ENCODE results near the gene HDDC2. TPM values are rescaled to one million over a fixed set of nuclear protein-coding genes. Genes with fewer than 3 reads are reported as not detected.

Gene HDDC2
- total RNA-seq, 2 donors from 2014 or later = 60.1 to 78.5 TPM

DNA sequence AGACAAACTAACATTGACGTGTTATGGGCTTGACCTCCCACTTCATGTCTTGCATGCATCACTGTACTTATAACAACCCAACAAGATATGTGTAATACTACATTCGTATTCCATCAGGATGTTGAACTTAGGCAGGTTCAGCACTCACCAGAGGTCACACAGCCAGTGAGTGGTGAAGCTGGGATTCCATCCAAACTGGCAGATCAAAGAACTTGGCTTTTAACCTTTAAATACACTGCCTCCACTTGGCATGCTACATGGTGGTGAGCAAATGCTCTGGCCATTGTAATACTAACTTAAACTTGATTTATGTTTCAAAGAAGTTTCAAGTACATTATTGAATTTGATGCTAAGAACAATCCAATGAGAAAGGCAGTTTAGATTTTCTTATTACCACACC, 10.7 kb upstream of the HDDC2 start:
- no peak for ATAC-seq
- H3K9me3 Mint-ChIP-seq = no peaks in the 10 kb centered on the region
- H3K36me3 Mint-ChIP-seq = no peaks in the 10 kb centered on the region
- no peak overlapping the region for H3K27ac Mint-ChIP-seq
- no peak for DNase-seq (ENCODE audit: low spot score in 2 of 2)

DNA sequence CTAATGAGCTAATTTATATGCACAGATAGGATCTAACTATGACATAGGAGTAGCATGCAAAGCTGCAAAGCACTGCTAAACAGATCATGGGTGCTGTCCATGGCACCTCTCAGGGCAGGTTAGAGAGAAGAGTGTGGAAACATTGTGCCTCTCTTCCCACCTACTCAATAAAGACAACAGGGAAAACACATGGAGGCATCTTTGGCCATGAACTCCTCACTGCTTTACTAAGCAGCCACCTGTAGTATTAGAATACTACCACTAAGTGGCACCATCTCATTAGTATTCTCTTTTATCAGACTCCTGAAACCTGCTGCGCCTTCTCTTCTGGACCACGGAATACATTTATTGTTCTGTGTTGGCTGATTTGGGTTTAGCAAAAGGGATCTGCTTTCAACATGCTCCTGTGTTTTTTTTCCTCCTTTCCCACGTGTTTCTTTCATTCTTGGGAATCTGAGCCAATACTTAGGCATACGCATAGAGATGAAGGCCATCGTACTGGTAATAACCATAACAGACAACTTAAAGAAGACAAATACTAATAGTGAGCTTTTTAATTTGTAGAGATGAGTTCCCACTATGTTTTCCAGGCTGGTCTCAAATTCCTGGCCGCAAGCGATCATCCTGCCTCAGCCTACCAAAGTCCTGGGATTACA, 9.4 kb upstream of the HDDC2 start:
- ATAC-seq (peak; percentile 69 to 78), DNase-seq (ENCODE audit: low spot score in 2 of 2) (no peak)
- Mint-ChIP-seq H3K9me3 (no peaks in the 10 kb centered on the region), H3K27ac (no peak overlapping the region), H3K36me3 (no peaks in the 10 kb centered on the region)

DNA sequence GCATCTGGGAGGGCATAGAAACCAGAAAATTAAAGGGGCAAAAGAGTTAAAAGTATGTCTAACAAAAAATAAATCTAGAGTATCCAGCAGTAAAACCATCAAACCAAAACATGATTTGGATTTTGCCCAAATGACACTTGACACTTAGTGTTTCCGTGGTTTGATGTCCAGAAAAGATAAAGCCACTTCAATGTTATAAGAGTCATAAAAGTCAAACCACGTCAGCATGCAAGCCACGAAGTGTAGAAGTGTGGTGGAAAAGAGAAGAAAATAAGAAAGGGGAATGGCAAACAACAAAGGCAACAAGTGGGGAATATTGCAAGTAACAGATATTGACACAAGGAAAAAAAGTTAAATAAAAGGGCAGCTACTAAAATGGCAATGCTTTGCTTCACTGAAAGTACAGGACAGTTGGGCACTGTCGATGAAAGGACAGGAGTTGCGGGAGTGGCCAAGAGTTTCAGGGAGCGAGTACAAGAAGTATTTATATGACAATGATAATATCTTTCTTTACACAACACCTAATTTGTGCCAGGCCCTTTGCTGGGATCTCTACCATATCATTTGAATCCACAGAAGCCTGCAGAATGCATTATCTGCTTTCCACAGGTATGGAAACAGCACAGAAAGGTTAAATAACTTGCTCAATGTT, 6.3 kb upstream of the HDDC2 start:
- H3K27ac Mint-ChIP-seq = no peak overlapping the region
- H3K9me3 Mint-ChIP-seq = peaks cover 0 to 5% of the 10 kb centered on the region in 2 donors
- H3K36me3 Mint-ChIP-seq = no peaks in the 10 kb centered on the region
- ATAC-seq (peak; percentile 52 to 60), DNase-seq (ENCODE audit: low spot score in 2 of 2) (no peak)

DNA sequence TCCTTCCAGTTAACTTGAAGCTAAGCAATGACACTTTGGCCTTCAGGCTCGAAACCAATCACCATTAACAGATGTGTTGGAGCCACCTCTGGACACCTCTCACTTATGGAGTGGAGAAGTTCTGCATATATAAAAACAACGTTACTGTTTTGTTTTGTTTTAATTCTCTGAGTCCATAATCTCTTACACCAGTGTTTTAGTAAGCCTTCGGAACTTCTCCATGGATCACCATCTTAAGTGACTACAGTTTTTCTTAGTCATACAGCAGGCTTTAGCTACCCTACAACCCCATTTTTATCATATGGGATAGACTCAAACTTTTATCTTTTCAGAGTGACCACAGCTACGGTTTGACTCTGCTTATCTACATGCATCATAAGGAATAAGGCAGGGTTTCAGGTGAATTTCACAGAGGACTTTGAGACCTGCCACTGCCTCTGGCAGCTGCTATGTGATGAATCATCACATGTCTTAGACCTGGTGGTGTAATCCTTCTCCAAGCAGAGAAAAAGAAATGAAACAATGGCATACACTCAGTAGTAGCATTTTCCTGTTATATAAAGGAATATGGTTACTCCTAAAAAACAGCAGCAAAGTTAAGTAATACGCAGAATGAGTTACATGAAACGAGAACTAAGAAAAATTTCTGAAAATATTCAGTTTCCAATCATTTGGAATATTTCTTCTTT, 5.5 kb upstream of the HDDC2 start:
- Mint-ChIP-seq H3K9me3 (peaks cover 5 to 11% of the 10 kb centered on the region in 2 donors), H3K36me3 (peaks cover 4% of the 10 kb centered on the region in 2 donors), H3K27ac (no peak overlapping the region)
- DNase-seq (ENCODE audit: low spot score in 2 of 2) (no peak), ATAC-seq (peak in 1 of 2 donors; percentile 49)

DNA sequence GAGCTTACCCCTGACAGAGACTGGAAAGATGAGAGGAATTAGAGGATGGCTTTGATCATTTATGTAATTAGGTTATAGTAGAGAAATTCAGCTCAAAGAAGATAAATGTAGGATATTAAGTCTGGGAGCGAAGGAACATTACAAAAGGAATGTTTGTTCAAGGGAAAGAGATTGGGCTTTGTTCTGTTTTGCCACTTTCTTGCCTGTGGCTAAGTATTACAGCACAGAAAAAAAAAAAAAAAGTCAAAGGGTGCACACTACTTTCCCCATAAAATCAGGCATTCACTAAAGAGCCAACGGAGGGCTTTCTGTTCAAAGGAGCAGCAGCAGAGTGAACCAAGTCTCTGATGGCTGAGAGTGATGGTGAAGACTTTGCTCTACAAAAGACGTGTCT, 5.0 kb upstream of the HDDC2 start:
- ATAC-seq (no peak), DNase-seq (ENCODE audit: low spot score in 2 of 2) (no peak)
- Mint-ChIP-seq H3K27ac (no peak overlapping the region), H3K9me3 (peaks cover 7 to 13% of the 10 kb centered on the region in 2 donors), H3K36me3 (peaks cover 7% of the 10 kb centered on the region in 2 donors)

DNA sequence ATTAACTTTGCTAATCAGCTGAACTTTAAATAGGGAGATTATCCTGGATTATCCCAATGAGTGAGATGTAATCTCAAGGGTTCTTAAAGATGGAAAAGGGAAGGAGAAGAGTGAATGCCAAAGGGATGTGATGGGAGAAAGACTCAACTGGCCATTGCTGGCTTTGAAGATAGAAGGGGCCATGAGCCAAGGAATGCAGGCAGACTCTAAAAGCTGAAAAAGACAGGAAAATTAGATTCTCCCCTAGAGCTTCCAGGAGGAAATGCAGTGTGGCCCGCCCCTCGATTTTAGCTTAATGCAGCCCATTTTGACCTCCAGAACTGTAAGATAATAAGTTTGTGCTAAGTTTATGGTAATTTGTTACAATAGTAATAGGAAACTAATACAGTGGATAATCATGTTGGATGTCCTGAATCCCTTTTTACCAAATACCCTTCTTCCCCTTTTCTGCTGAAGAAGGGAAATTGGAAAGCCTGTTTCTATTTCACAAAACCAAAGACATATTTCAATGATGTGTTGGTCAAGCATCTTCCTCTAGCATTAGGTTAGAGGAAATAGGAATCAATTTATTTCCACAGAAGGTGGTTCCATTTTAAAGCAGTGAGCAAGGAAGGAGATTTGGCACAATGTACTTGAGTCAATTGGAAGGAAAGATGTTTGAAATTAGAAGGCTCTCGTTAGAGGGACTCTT, 3.3 kb upstream of the HDDC2 start:
- Mint-ChIP-seq H3K27ac (no peak overlapping the region), H3K36me3 (peaks cover 18 to 19% of the 10 kb centered on the region in 2 donors), H3K9me3 (peaks cover 7 to 13% of the 10 kb centered on the region in 2 donors)
- no peak for DNase-seq (ENCODE audit: low spot score in 2 of 2)
- no peak for ATAC-seq

DNA sequence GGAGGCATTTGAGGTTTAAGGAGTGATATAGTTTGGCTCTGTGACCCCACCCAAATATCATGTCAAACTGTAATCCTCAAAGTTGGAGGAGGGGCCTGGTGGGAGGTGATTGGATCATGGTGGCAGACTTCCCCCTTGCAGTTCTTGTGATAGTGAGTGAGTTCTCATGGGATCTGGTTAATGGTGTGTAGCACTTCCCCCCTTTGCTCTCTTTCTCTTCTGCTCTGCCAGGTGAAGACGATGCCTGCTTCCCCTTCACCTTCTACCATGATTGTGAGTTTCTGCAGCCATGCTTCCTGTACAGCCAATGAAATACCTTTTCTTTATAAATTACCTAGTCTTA, 1.7 kb upstream of the HDDC2 start:
- Mint-ChIP-seq H3K9me3 (peaks cover 7 to 13% of the 10 kb centered on the region in 2 donors), H3K27ac (peak overlapping the region in 1 of 2 donors; percentile 15), H3K36me3 (peaks cover 29 to 35% of the 10 kb centered on the region in 2 donors)
- no peak for ATAC-seq
- no peak for DNase-seq (ENCODE audit: low spot score in 2 of 2)

DNA sequence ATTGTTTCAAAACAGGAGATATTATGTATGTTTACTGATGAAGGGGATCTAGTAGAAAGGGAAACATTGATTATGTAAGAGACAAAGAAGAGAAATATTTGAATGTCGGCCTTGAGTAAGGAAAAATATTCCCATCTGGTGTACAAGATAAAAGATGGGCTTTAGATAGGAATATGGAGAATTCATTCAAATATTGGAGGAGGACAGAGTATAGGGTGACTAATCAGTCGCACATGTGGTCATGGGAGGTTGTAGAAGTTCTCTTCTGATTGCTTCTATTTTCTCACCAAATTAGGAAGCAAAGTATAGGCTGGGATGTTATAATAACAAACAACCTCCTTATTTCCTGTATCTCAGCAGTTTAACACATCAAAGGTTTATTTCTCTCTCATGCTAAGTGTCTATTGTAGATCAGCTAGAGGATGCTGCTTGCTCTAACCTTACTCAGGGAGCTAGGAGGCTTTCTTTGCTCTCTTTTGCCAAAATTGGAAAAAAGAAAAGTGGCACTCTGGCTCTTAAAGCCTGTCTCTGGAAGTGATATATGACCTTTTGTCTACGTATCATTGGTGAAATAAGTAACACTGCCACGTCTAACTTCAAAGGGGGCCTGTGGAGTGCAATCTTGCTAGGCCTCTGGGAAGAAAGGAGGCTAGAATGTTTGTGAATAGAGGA, 1.2 kb upstream of the HDDC2 start:
- H3K9me3 Mint-ChIP-seq = peaks cover 7 to 13% of the 10 kb centered on the region in 2 donors
- no peak for DNase-seq (ENCODE audit: low spot score in 2 of 2)
- peak overlapping the region in 1 of 2 donors; percentile 95 for H3K27ac Mint-ChIP-seq
- peaks cover 33 to 40% of the 10 kb centered on the region in 2 donors for H3K36me3 Mint-ChIP-seq
- peak in 1 of 2 donors; percentile 37 for ATAC-seq

DNA sequence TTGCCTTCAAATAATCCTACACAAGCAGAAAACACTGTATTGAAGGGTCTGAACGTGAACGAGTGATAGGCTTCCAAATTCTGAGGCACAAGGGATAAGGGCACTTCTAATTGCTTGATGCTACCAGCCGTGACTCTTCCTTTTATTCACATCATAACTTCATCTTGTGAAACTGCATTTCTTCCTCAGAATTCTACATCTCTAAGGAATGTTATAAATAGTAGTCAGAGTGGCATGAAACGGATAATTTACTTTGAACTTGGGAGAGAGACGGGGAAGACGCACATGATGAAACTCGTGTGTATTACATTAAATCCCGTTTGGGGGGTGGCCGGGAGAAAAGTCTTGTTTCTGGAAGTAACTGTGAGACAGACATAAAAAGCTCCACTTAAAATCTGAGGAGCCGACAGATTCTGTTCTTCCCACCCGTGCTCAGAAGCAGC, 754 bp downstream of the HDDC2 start:
- H3K36me3 Mint-ChIP-seq = peaks cover 47 to 56% of the 10 kb centered on the region in 2 donors
- H3K9me3 Mint-ChIP-seq = peaks cover 7 to 13% of the 10 kb centered on the region in 2 donors
- DNase-seq (ENCODE audit: low spot score in 2 of 2) (no peak), ATAC-seq (no peak)
- peak overlapping the region; percentile 95 to 98 for H3K27ac Mint-ChIP-seq

DNA sequence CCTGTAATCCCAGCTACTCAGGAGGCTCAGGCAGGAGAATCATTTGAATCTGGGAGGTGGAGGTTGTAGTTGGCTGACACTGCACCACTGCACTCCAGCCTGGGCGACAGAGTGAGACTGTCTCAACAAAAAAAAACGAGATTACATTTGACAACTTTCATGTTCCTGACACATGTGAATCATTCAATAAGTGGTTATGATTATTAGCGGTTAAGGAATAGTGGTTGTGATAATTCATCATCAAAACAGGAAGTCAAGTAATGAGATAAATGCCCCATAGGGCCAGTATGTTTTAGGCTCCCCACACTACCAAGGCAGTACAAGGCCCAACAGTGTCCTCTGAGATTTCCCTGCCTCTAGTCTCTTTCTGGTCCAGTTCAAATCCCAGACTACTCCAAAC, 2.5 kb downstream of the HDDC2 start:
- ATAC-seq = no peak
- H3K9me3 Mint-ChIP-seq = peaks cover 7 to 13% of the 10 kb centered on the region in 2 donors
- H3K27ac Mint-ChIP-seq = peak overlapping the region in 1 of 2 donors; percentile 40
- peaks cover 51 to 70% of the 10 kb centered on the region in 2 donors for H3K36me3 Mint-ChIP-seq
- no peak for DNase-seq (ENCODE audit: low spot score in 2 of 2)

DNA sequence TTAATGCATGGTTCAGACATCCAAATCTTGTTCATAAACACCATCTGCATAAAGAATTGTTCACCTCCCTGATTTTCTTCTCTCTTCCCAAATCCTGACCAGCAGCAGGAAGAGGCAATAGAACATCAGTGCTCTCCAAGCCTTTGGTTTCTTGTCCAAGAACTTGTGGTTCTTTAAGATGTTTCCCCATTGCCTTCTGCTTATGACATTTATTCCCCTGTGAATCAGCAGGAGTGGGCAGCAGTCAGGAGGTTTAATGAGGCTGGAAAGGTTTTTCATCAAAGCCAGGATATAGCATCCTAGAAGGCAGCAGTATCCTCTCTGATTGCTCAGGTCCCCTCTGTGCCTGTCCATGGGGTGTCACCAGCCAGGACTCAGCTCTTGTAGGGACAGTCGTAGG, 5.3 kb downstream of the HDDC2 start:
- H3K9me3 Mint-ChIP-seq = no peaks in the 10 kb centered on the region
- peaks cover 58 to 77% of the 10 kb centered on the region in 2 donors for H3K36me3 Mint-ChIP-seq
- H3K27ac Mint-ChIP-seq = no peak overlapping the region
- no peak for ATAC-seq
- no peak for DNase-seq (ENCODE audit: low spot score in 2 of 2)

DNA sequence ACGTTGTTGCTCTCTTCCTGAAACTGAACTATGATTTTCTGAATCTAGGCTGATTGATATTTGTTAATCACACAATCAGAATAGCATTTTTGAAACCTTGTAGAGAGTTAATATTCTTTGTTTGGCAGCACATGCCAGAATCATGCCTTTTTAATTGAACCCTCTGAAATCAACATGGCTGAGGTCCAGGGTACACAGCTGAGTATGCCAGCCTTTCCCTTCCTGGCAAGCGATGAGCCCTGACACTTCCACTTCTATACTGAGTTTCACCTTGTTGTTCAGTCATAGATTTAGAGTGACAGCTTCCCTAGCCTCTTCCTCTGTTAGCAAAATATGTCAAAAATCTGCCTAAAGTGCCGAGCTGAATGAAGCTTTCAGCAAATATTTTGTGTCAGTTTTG, 6.8 kb downstream of the HDDC2 start:
- H3K36me3 Mint-ChIP-seq = peaks cover 45 to 76% of the 10 kb centered on the region in 2 donors
- H3K9me3 Mint-ChIP-seq = no peaks in the 10 kb centered on the region
- no peak overlapping the region for H3K27ac Mint-ChIP-seq
- DNase-seq (ENCODE audit: low spot score in 2 of 2) = no peak
- no peak for ATAC-seq

DNA sequence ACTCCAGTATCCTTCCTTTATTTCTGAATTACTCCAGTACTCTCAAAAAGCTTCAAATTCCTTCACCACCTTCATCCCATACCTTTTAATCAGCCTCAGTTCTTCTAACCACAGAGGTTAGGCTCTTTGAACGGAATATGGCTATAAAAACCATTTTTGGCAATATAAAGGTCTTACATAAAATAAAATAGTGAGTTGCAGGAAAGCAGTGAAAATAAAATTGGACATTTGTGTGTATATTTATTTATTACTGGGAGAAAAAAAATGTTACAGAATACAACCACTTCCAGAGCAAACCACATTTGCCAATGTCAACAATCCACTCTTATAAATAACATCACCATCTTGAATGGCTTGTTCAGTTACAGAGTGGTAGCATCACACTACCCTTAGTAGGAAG, 7.7 kb downstream of the HDDC2 start:
- H3K9me3 Mint-ChIP-seq = no peaks in the 10 kb centered on the region

DNA sequence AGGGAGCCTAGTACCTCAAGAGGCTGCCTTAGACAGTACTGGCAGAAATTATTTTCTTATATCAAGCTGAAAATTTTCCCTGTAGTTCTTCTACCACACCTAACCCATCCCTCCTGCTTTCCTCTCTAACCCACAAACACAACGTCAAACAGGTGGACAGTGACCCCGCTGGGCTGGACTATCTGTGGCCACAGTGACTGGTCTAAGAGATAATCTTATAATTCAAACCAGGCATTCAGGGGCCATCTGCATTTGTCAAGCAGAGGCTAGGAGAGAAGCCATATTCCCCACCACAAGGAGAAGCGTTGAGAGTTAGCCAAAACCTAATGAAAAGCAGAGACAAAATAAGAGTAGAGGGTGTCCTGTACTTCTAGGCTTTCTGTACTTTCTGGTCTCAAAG, 8.2 kb downstream of the HDDC2 start:
- DNase-seq (ENCODE audit: low spot score in 2 of 2) (no peak), ATAC-seq (no peak)
- Mint-ChIP-seq H3K9me3 (no peaks in the 10 kb centered on the region), H3K36me3 (peaks cover 38 to 70% of the 10 kb centered on the region in 2 donors), H3K27ac (peak overlapping the region in 1 of 2 donors; percentile 11)

More for the DNA sequence above, 7.7 kb downstream of the HDDC2 start:
- DNase-seq (ENCODE audit: low spot score in 2 of 2) (no peak), ATAC-seq (no peak)
- H3K27ac Mint-ChIP-seq = no peak overlapping the region
- H3K36me3 Mint-ChIP-seq = peaks cover 40 to 75% of the 10 kb centered on the region in 2 donors

DNA sequence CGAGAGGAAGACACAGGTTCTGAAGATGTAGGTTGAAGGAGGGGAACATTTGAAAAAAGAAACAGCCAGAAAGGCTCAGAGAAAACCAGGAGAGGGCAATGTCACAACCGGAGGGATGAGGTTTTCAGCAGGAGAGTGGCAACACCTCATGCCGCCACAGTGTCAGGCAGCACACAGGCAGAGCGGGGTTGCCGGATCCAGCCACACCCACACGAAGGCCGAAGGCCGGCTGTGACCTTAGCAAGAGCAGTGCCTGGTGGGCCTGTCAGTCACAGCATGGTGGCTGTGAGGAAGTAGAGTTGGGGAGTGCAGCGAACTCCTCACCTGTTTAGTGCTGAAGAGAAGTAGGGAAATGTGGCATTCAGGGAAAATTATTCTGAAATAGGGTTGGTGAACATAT, 14.0 kb downstream of the HDDC2 start:
- ATAC-seq = no peak

DNA sequence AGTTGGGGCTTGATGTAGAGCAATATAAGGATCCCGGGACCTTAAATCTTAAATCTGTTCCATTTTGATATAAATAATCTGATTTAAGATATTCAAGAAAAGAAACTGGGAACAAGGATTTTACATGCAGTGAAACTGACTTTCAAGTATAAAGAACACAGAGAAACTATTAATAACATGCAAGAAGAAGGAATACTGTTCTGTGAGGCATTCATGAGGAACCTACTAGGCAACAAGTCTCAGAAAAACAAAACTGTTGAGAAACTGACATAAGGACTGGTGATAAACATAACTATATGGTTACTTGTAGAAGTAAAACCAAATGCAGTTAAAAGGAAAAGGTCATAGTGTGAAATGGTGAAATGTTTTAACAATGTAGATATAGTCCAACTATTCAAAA, 15.8 kb downstream of the HDDC2 start:
- ATAC-seq (no peak), DNase-seq (ENCODE audit: low spot score in 2 of 2) (no peak)
- Mint-ChIP-seq H3K36me3 (peaks cover 70 to 91% of the 10 kb centered on the region in 2 donors), H3K27ac (no peak overlapping the region), H3K9me3 (peaks cover 12 to 29% of the 10 kb centered on the region in 2 donors)

More for the DNA sequence above, 14.0 kb downstream of the HDDC2 start:
- Mint-ChIP-seq H3K36me3 (peaks cover 66 to 91% of the 10 kb centered on the region in 2 donors), H3K27ac (peak overlapping the region in 1 of 2 donors; percentile 16), H3K9me3 (peaks cover 12 to 24% of the 10 kb centered on the region in 2 donors)
- no peak for DNase-seq (ENCODE audit: low spot score in 2 of 2)

All from activated naive CD4-positive, alpha-beta T cell treated with anti-CD3 and anti-CD28 coated beads, Interleukin-2, amount 50 U/mL, for 72 hours (primary cell).